ENCODE data around the gene MAPKAP1.
"Not testable (repeated sequence)": the region's sequence is repeated elsewhere in the genome, so short reads cannot be mapped to it uniquely, and the experiment has no call there.

MAPKAP1 gene

GRCh38 chr9:125739436-125739835 is 32.4 kb upstream of the MAPKAP1 start:
- no peak overlapping the region for H3K27ac ChIP-seq
- no peak for DNase-seq (ENCODE audit: low read depth, low spot score)

DNA sequence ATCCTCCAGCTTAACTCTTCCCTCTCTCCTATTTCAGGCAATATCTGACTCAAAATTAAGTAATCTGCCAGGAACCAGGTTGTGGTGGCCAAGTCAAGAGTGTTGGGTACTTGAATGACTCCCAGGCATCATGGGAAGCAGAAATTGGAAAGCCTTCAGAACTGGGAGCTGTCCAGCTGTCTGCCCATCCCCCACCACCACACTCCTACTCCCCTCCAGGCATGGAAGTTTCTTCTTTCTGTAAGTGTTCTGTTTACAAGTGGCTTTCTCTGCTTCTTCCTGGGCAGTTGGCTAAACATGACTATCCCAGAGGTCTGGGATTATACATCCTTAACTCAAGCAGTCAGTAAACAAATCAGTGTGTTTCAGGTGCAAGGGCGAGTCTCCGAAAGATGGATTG is 25.6 kb upstream of the MAPKAP1 start:
- DNase-seq (ENCODE audit: low read depth, low spot score): no peak
- H3K27ac ChIP-seq: no peak overlapping the region

GRCh38 chr9:125730168-125730567 is 23.2 kb upstream of the MAPKAP1 start:
- DNase-seq (ENCODE audit: low read depth, low spot score): no peak
- H3K27ac ChIP-seq: no peak overlapping the region

- no peak for DNase-seq (ENCODE audit: low read depth, low spot score)
- H3K27ac ChIP-seq: no peak overlapping the region
These were observed 19.6 kb upstream of the MAPKAP1 start for GRCh38 chr9:125726456-125727132.

GRCh38 chr9:125707472-125707804 is 430 bp upstream of the MAPKAP1 start:
- no peak for DNase-seq (ENCODE audit: low read depth, low spot score)
- peak overlapping the region; percentile 75 for H3K27ac ChIP-seq

- no peak for DNase-seq (ENCODE audit: low read depth, low spot score)
- H3K27ac ChIP-seq: peak overlapping the region; percentile 75
These were observed 1.1 kb downstream of the MAPKAP1 start for GRCh38 chr9:125705893-125706292.

GRCh38 chr9:125703662-125704061 is 3.3 kb downstream of the MAPKAP1 start:
- DNase-seq (ENCODE audit: low read depth, low spot score): no peak
- no peak overlapping the region for H3K27ac ChIP-seq

GRCh38 chr9:125701351-125701750 is 5.7 kb downstream of the MAPKAP1 start:
- DNase-seq (ENCODE audit: low read depth, low spot score): peak; percentile 46
- peak overlapping the region; percentile 38 for H3K27ac ChIP-seq

GRCh38 chr9:125700791-125701190 is 6.2 kb downstream of the MAPKAP1 start:
- peak overlapping the region; percentile 38 for H3K27ac ChIP-seq
- DNase-seq (ENCODE audit: low read depth, low spot score): no peak

- H3K27ac ChIP-seq: no peak overlapping the region
- no peak for DNase-seq (ENCODE audit: low read depth, low spot score)
These were observed 7.1 kb downstream of the MAPKAP1 start for GRCh38 chr9:125699870-125700269.

DNA sequence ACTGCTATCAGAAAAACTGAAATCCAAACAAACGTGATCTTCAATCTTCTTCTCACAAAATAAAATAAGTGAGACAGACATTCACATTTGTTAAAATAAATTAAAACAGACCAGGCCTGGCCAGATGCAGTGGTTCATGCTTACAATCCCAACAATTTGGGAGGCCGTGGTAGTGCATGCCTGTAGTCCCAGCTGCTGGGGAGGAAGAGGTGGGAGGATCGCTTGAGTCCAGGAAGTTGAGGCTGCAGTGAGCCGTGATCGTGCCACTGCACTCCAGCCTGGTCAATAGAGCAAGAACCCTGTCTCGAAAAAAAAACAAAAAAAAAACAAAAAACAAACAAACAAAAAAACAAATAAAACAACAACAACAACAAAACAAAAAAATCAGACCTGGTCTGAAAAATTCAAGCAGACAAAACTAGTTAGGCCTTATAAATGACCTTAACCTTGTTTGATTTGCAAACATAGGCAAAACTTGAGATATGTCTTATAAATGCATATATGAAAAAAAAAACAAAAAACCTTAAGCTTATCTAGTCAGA is 10.8 kb downstream of the MAPKAP1 start:
- no peak overlapping the region for H3K27ac ChIP-seq
- no peak for DNase-seq (ENCODE audit: low read depth, low spot score)

- H3K27ac ChIP-seq; DNase-seq (ENCODE audit: low read depth, low spot score): not testable (repeated sequence)
These were observed 11.5 kb downstream of the MAPKAP1 start for GRCh38 chr9:125695548-125695947.

DNA sequence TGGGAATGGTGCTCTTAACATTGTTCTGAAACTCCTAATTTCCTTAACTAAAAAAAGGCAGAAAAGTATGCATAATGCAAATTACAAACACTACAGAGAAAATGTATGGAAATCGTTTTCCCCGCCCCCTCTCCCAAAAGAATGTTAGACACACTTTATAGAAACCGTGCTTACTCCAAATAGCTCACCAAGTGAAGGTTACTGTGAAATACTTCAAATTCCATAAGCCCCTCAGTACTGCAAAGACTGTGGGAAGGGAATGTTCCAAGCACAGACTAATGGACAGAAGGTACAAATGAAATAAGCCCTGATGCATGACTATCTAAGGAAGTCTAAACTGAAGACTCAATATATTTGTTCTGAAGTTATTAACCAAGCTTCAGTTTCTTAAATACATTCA is 12.5 kb downstream of the MAPKAP1 start:
- no peak overlapping the region for H3K27ac ChIP-seq
- DNase-seq (ENCODE audit: low read depth, low spot score): no peak

- not testable (repeated sequence) for DNase-seq (ENCODE audit: low read depth, low spot score); H3K27ac ChIP-seq
These were observed 13.5 kb downstream of the MAPKAP1 start for GRCh38 chr9:125693492-125693891.

DNA sequence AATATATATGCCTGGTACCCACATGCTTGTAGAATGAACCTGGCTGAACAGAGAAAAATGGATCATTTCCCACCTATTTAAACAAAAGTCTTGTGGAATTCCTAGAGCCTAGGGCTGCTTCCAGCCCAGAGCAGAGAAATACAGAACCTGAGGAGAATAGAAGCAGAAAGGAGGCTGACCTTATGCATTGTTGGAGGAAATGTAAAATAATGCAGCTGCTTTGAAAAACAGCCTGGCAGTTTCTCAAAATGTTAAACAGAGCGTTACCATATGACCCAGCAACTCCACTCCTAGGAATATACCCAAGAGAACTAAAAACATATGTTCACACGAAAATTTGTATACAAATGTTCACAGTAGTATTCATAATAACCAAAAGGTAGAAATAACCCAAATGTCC is 15.1 kb downstream of the MAPKAP1 start:
- no peak overlapping the region for H3K27ac ChIP-seq
- no peak for DNase-seq (ENCODE audit: low read depth, low spot score)

DNA sequence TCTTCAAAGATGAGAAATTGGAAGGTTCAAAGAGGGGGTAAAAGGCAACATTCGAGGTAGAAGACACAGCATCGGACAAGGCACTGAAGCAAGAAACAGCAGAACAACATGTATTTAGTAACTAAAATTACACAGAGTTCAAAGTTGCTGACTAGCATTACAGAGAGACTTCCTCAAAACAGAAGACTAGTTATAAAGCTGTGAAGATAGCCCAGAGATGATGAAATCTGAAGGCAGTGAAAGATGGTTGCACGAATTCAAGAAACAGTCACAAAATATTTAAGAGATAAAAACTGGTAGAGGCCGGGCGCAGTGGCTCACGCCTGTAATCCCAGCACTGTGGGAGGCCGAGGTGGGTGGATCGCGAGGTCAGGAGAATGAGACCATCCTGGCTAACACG is 16.3 kb downstream of the MAPKAP1 start:
- H3K27ac ChIP-seq: no peak overlapping the region
- DNase-seq (ENCODE audit: low read depth, low spot score): no peak

- no peak overlapping the region for H3K27ac ChIP-seq
- no peak for DNase-seq (ENCODE audit: low read depth, low spot score)
These were observed 19.7 kb downstream of the MAPKAP1 start for GRCh38 chr9:125687163-125687863.

GRCh38 chr9:125685167-125685566 is 21.8 kb downstream of the MAPKAP1 start:
- DNase-seq (ENCODE audit: low read depth, low spot score): no peak
- H3K27ac ChIP-seq: no peak overlapping the region

DNA sequence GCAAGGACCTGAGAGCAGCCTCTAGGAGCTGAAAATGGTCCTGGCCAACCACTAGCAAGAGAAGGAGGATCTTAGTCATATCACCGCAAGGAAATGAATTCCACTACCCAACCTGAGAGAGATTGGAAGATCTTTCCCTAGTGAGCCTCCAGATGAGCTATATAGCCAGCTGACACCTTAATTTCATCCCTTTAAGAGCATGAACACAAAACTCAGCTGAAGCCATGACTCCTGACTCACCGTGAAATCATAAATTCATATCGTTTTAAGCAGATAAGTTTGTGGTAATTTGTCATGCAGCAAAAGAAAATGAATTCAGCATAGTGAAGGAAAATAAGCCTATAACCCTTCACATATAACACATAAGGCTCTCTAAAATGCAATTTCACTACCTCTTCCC is 23.5 kb downstream of the MAPKAP1 start:
- H3K27ac ChIP-seq: peak overlapping the region; percentile 11
- no peak for DNase-seq (ENCODE audit: low read depth, low spot score)

DNA sequence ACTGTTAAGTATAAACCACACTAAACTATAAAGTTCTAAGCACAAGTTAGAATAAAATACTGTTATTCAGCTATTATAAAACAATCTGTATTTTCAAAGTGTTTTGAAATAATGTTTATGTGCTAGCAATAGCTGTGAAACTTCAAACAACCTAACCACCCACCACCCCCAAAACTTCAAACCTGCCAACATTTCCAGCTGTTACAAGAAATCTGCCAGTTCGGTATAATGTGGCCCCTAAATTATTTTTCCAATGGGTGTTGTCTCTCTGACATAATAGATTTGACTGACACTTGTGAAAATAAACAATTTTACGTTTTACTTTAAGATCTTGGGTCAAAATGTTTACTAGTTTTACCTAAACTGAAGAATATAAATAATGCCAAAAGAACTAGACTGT is 24.7 kb downstream of the MAPKAP1 start:
- no peak overlapping the region for H3K27ac ChIP-seq
- no peak for DNase-seq (ENCODE audit: low read depth, low spot score)

DNA sequence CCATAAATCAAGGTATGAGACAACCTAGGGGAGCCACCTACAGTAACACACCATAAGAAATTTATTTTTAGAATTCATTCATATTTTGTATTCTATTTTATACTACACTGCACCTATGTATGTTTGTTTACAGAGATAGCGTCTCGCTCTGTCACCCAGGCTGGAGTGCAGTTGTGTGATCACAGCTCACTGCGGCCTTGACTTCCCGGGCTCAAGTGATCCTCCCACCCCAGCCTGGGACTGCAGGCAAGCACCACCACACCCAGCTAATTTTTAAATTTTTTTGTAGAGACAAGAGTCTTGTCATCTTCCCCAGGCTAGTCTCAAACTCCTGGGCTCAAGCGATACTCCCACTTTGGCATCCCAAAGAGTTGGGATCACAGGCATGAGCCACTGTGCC is 25.4 kb downstream of the MAPKAP1 start:
- H3K27ac ChIP-seq: no peak overlapping the region
- no peak for DNase-seq (ENCODE audit: low read depth, low spot score)

- no peak overlapping the region for H3K27ac ChIP-seq
These were observed 25.9 kb downstream of the MAPKAP1 start for GRCh38 chr9:125681086-125681622.

More at GRCh38 chr9:125681086-125681622, 25.9 kb downstream of the MAPKAP1 start:
- DNase-seq (ENCODE audit: low read depth, low spot score): no peak
